Measurements from ENCODE around the gene CTNNA2. TPM values are rescaled to one million over a fixed set of nuclear protein-coding genes. Genes with fewer than 3 reads are reported as not detected.

The CTNNA2 gene
- polyA plus RNA-seq, 1 of the 3 experiments (the other 2 are of a cell fraction): 0.30 TPM

GRCh38 chr2:79960035-79960434, 447.2 kb downstream of the CTNNA2 start:
- no peak overlapping the region for H2AFZ ChIP-seq (ENCODE audit: low read depth)
- no peaks in the 10 kb centered on the region for H3K36me3 ChIP-seq (replicated peaks in 1 of 2; ENCODE audit: control insufficient read depth in 1 of 2, insufficient read depth in 2 of 2, low read length in 1 of 2)
- H3K9ac ChIP-seq: no peak overlapping the region
- H3K4me3 ChIP-seq (ENCODE audit: low read depth in 2 of 2, low read length in 1 of 2): no peak overlapping the region
- H3K4me1 ChIP-seq (ENCODE audit: control insufficient read depth in 1 of 2, insufficient read depth in 2 of 2, low read depth in 1 of 2, low read length in 1 of 2): peaks cover 0 to 8% of the 10 kb centered on the region in 2 experiments; a peak in 2 of 4 replicates
- no peaks in the 10 kb centered on the region for H3K9me2 ChIP-seq
- no peak overlapping the region for H3K27ac ChIP-seq (ENCODE audit: low read depth in 2 of 2, low read length in 1 of 2)
- no peaks in the 10 kb centered on the region for H3K79me2 ChIP-seq (ENCODE audit: insufficient read depth)
- H3F3A ChIP-seq (replicated peaks; ENCODE audit: insufficient read depth): no peaks in the 10 kb centered on the region
- ChIA-PET CTCF (interaction anchor here (0.7 to 1.8 kb wide), 3 partner anchors 29 to 113 kb away, joined by 3 to 4 read pairs (median 3); no protein-coding TSS in a partner anchor), POLR2A (no interaction called here)
- no peaks in the 10 kb centered on the region for H3K27me3 ChIP-seq (ENCODE audit: insufficient read depth)
- no peak overlapping the region for H3K4me2 ChIP-seq
- TF ChIP-seq FOSL2 (IDR thresholded peaks at IDR 0.05; ENCODE audit: borderline replicate concordance, low read depth) (no peak), RXRA (IDR thresholded peaks at IDR 0.05; ENCODE audit: borderline replicate concordance, low read depth) (no peak), GATA2 (CRISPR knock-in tag; IDR thresholded peaks at IDR 0.05) (no peak), POLR2AphosphoS5 (IDR thresholded peaks at IDR 0.05; ENCODE audit: low read depth, low read length) (no peak), SIN3A (IDR thresholded peaks at IDR 0.05; ENCODE audit: borderline replicate concordance, low read depth, low read length) (no peak), REST (IDR thresholded peaks at IDR 0.05; ENCODE audit: low read depth, low read length) (no peak), MAX (IDR thresholded peaks at IDR 0.05; ENCODE audit: low read depth) (no peak), TEAD4 (IDR thresholded peaks at IDR 0.05; ENCODE audit: borderline replicate concordance, insufficient read depth) (no peak), FOXJ3 (CRISPR knock-in tag; IDR thresholded peaks at IDR 0.05) (no peak)
- H4K20me1 ChIP-seq (ENCODE audit: insufficient read depth): no peaks in the 10 kb centered on the region
- no peak for DNase-seq
- H3K9me3 ChIP-seq: no peaks in the 10 kb centered on the region

GRCh38 chr2:79960519-79960918, 447.7 kb downstream of the CTNNA2 start:
- no peaks in the 10 kb centered on the region for H3K27me3 ChIP-seq (ENCODE audit: insufficient read depth)
- no peak for DNase-seq
- H4K20me1 ChIP-seq (ENCODE audit: insufficient read depth): no peaks in the 10 kb centered on the region
- no peaks in the 10 kb centered on the region for H3K9me2 ChIP-seq
- no peak overlapping the region for H3K4me3 ChIP-seq (ENCODE audit: low read depth in 2 of 2, low read length in 1 of 2)
- no peaks in the 10 kb centered on the region for H3K9me3 ChIP-seq
- H3K79me2 ChIP-seq (ENCODE audit: insufficient read depth): no peaks in the 10 kb centered on the region
- ChIA-PET POLR2A (no interaction called here), CTCF (interaction anchor here (1.1 to 1.8 kb wide), 3 partner anchors 18 to 112 kb away, joined by 3 to 4 read pairs (median 3); no protein-coding TSS in a partner anchor)
- no peaks in the 10 kb centered on the region for H3F3A ChIP-seq (replicated peaks; ENCODE audit: insufficient read depth)
- H3K36me3 ChIP-seq (replicated peaks in 1 of 2; ENCODE audit: control insufficient read depth in 1 of 2, insufficient read depth in 2 of 2, low read length in 1 of 2): no peaks in the 10 kb centered on the region
- no peak overlapping the region for H2AFZ ChIP-seq (ENCODE audit: low read depth)
- 31% methylated on average over 4 of the region's 4 CpGs for WGBS (ENCODE audit: low lambda C conversion rate)
- TF ChIP-seq MXI1 (IDR thresholded peaks at IDR 0.05; ENCODE audit: low read depth, low read length) (no peak), NRF1 (IDR thresholded peaks at IDR 0.05; ENCODE audit: low read depth, low read length) (no peak), EP300 (IDR thresholded peaks at IDR 0.05; ENCODE audit: borderline replicate concordance in 1 of 2, low read depth in 1 of 2, low read length in 1 of 2) (no peak), POLR2AphosphoS5 (IDR thresholded peaks at IDR 0.05; ENCODE audit: low read depth, low read length) (no peak), FOXJ3 (CRISPR knock-in tag; IDR thresholded peaks at IDR 0.05) (no peak), TAF1 (IDR thresholded peaks at IDR 0.05; ENCODE audit: borderline replicate concordance, low read depth, low read length) (no peak), JUND (IDR thresholded peaks at IDR 0.05) (no peak), IRF3 (IDR thresholded peaks at IDR 0.05; ENCODE audit: low read depth, low read length) (no peak), CHD2 (IDR thresholded peaks at IDR 0.05; ENCODE audit: low read length, partially characterized antibody) (no peak), MEF2A (IDR thresholded peaks at IDR 0.05; ENCODE audit: borderline replicate concordance, low read depth) (no peak), RXRA (IDR thresholded peaks at IDR 0.05; ENCODE audit: borderline replicate concordance, low read depth) (no peak), SMC3 (IDR thresholded peaks at IDR 0.05; ENCODE audit: low read depth, low read length) (no peak), ELF1 (IDR thresholded peaks at IDR 0.05) (no peak)
- TF ChIP-seq, protein P1, sequence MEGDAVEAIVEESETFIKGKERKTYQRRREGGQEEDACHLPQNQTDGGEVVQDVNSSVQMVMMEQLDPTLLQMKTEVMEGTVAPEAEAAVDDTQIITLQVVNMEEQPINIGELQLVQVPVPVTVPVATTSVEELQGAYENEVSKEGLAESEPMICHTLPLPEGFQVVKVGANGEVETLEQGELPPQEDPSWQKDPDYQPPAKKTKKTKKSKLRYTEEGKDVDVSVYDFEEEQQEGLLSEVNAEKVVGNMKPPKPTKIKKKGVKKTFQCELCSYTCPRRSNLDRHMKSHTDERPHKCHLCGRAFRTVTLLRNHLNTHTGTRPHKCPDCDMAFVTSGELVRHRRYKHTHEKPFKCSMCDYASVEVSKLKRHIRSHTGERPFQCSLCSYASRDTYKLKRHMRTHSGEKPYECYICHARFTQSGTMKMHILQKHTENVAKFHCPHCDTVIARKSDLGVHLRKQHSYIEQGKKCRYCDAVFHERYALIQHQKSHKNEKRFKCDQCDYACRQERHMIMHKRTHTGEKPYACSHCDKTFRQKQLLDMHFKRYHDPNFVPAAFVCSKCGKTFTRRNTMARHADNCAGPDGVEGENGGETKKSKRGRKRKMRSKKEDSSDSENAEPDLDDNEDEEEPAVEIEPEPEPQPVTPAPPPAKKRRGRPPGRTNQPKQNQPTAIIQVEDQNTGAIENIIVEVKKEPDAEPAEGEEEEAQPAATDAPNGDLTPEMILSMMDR (IDR thresholded peaks at IDR 0.05): no peak
- no peak overlapping the region for H3K4me2 ChIP-seq
- H3K4me1 ChIP-seq (ENCODE audit: control insufficient read depth in 1 of 2, insufficient read depth in 2 of 2, low read depth in 1 of 2, low read length in 1 of 2): peaks cover 0 to 4% of the 10 kb centered on the region in 2 experiments; a peak in 2 of 4 replicates
- no peak overlapping the region for H3K9ac ChIP-seq
- H3K27ac ChIP-seq (ENCODE audit: low read depth in 2 of 2, low read length in 1 of 2): no peak overlapping the region

All from SK-N-SH (cell line).